SK-N-MC (cell line): ENCODE data around the gene MOCS1.

Source experiments
- DNase-seq: peaks from one replicate; pipeline ENCODE4 v3.0.0-alpha.2; 2011; ENCODE audit warnings: low read depth, low spot score
- H3K27ac ChIP-seq: fragments of 200-600 bp; sonication (generic); 2 replicates; pipeline ENCODE4 v1.5.1; 2016; ENCODE audit warnings: mixed run types
- H3K36me3 ChIP-seq: fragments of 200-600 bp; sonication (generic); 2 replicates; pipeline ENCODE4 v1.6.1; 2017; ENCODE audit warnings: antibody characterized with exemption, low read length, mixed read lengths; ENCODE audit not compliant: insufficient read depth
- H3K4me3 ChIP-seq: fragments of 200-600 bp; sonication (generic); 2 replicates; pipeline ENCODE4 v1.5.1; 2016
- H3K9ac ChIP-seq: fragments of 200-600 bp; sonication (generic); 2 replicates; pipeline ENCODE4 v1.8.0; 2017; ENCODE audit warnings: mixed run types, mixed read lengths; ENCODE audit not compliant: insufficient read length
- H3K9me3 ChIP-seq: fragments of 200-600 bp; sonication (generic); 2 replicates; pipeline ENCODE4 v1.6.1; 2017; ENCODE audit warnings: low read depth, mild to moderate bottlenecking, antibody characterized with exemption, low read length, moderate library complexity, mixed read lengths
- EZH2 ChIP-seq: fragments of 200-600 bp; sonication (generic); IDR thresholded peaks from one replicate; pipeline ENCODE4 v1.6.1; 2017; ENCODE audit warnings: antibody characterized with exemption
- FOXP2 ChIP-seq: optimal IDR thresholded peaks from 2 replicates; pipeline ENCODE3; 2011; ENCODE audit warnings: mild to moderate bottlenecking, moderate library complexity; ENCODE audit not compliant: insufficient read depth; ENCODE audit errors: extremely low read length, control extremely low read depth
- POLR2AphosphoS5 ChIP-seq: IDR thresholded peaks from 2 replicates; pipeline ENCODE4 v1.6.1; 2012; ENCODE audit warnings: mild to moderate bottlenecking, low read depth, low read length, borderline replicate concordance

The MOCS1 gene

GRCh38 chr6:39905640-39905975 is 28.7 kb downstream of the MOCS1 start:
- TF ChIP-seq EZH2, result no peak
- TF ChIP-seq FOXP2, result no peak
- TF ChIP-seq POLR2AphosphoS5, result no peak
- Histone ChIP-seq H3K36me3 (peaks cover 9% of the 10 kb centered on the region; the same call in 1 of the 2 replicates), H3K27ac (no peak overlapping the region), H3K9ac (no peak overlapping the region), H3K4me3 (no peak overlapping the region), H3K9me3 (no peaks in the 10 kb centered on the region)
- DNase-seq, result no peak

- Histone ChIP-seq H3K4me3 (no peak overlapping the region), H3K9me3 (no peaks in the 10 kb centered on the region), H3K27ac (no peak overlapping the region), H3K9ac (no peak overlapping the region), H3K36me3 (peaks cover 14% of the 10 kb centered on the region; the same call in 1 of the 2 replicates)
- TF ChIP-seq POLR2AphosphoS5 (no peak), EZH2 (no peak), FOXP2 (no peak)
- DNase-seq, result no peak
Measured at GRCh38 chr6:39904946-39905639, 29.2 kb downstream of the MOCS1 start.

- Histone ChIP-seq H3K36me3 (peaks cover 24% of the 10 kb centered on the region; the same call in 1 of the 2 replicates), H3K27ac (no peak overlapping the region), H3K9ac (no peak overlapping the region), H3K4me3 (no peak overlapping the region), H3K9me3 (no peaks in the 10 kb centered on the region)
- no peak for DNase-seq
- no peak for TF ChIP-seq FOXP2
- no peak for TF ChIP-seq POLR2AphosphoS5
- no peak for TF ChIP-seq EZH2
Measured at GRCh38 chr6:39903656-39904055, 30.6 kb downstream of the MOCS1 start.

- H3K4me3 ChIP-seq, result no peak overlapping the region
- TF ChIP-seq POLR2AphosphoS5, result no peak
- TF ChIP-seq EZH2, result no peak
- no peak for TF ChIP-seq FOXP2
- no peaks in the 10 kb centered on the region for H3K9me3 ChIP-seq
- peaks cover 25% of the 10 kb centered on the region; the same call in 1 of the 2 replicates for H3K36me3 ChIP-seq
- no peak for DNase-seq
- no peak overlapping the region for H3K9ac ChIP-seq
- H3K27ac ChIP-seq, result no peak overlapping the region
Measured at GRCh38 chr6:39902786-39903465, 31.3 kb downstream of the MOCS1 start.

GRCh38 chr6:39902136-39902535 is 32.1 kb downstream of the MOCS1 start:
- no peak for DNase-seq
- peaks cover 26% of the 10 kb centered on the region; the same call in 1 of the 2 replicates for H3K36me3 ChIP-seq

GRCh38 chr6:39901670-39902069 is 32.6 kb downstream of the MOCS1 start:
- no peak overlapping the region for H3K27ac ChIP-seq
- no peaks in the 10 kb centered on the region for H3K9me3 ChIP-seq
- TF ChIP-seq FOXP2 (no peak), POLR2AphosphoS5 (no peak), EZH2 (no peak)
- no peak overlapping the region for H3K9ac ChIP-seq
- no peak overlapping the region for H3K4me3 ChIP-seq
- no peak for DNase-seq
- peaks cover 30% of the 10 kb centered on the region; the same call in 1 of the 2 replicates for H3K36me3 ChIP-seq

More at GRCh38 chr6:39902136-39902535, 32.1 kb downstream of the MOCS1 start:
- H3K27ac ChIP-seq, result no peak overlapping the region
- H3K4me3 ChIP-seq, result no peak overlapping the region
- no peaks in the 10 kb centered on the region for H3K9me3 ChIP-seq
- TF ChIP-seq FOXP2, result no peak
- no peak for TF ChIP-seq POLR2AphosphoS5
- TF ChIP-seq EZH2, result no peak
- no peak overlapping the region for H3K9ac ChIP-seq

GRCh38 chr6:39901116-39901655 is 33.1 kb downstream of the MOCS1 start:
- H3K9me3 ChIP-seq, result no peaks in the 10 kb centered on the region
- H3K4me3 ChIP-seq, result no peak overlapping the region
- H3K9ac ChIP-seq, result no peak overlapping the region
- peaks cover 34% of the 10 kb centered on the region; the same call in 1 of the 2 replicates for H3K36me3 ChIP-seq
- TF ChIP-seq POLR2AphosphoS5 (no peak), EZH2 (no peak), FOXP2 (no peak)
- DNase-seq, result no peak
- H3K27ac ChIP-seq, result no peak overlapping the region

- no peak for DNase-seq
- TF ChIP-seq POLR2AphosphoS5, result no peak
- TF ChIP-seq EZH2, result no peak
- no peak for TF ChIP-seq FOXP2
Measured at GRCh38 chr6:39899554-39900295, 34.5 kb downstream of the MOCS1 start.

More at GRCh38 chr6:39899554-39900295, 34.5 kb downstream of the MOCS1 start:
- peaks cover 35% of the 10 kb centered on the region; the same call in 1 of the 2 replicates for H3K36me3 ChIP-seq
- no peak overlapping the region for H3K9ac ChIP-seq
- no peak overlapping the region for H3K4me3 ChIP-seq
- no peak overlapping the region for H3K27ac ChIP-seq
- no peaks in the 10 kb centered on the region for H3K9me3 ChIP-seq
